ENCODE results near the gene NUP88. TPM values are rescaled to one million over a fixed set of nuclear protein-coding genes. Genes with fewer than 3 reads are reported as not detected.

The NUP88 gene
- total and polyA plus RNA-seq, 2 donors (not counting 3 experiments of a cell fraction or from before 2014, with no cell fraction given) = 52.5 to 95.8 TPM

GRCh38 chr17:5379351-5380107, 39.9 kb downstream of the NUP88 start:
- FAIRE-seq (no peak), DNase-seq (ENCODE audit: low read depth, low spot score) (no peak)
- ChIA-PET POLR2A (no interaction called here), CTCF (interaction anchor here (1.6 to 2.0 kb wide), 2 partner anchors 11 to 60 kb away, joined by 5 to 7 read pairs; partner anchors contain the start of gene C1QBP)
- TF ChIP-seq MAX (IDR thresholded peaks at IDR 0.05; ENCODE audit: insufficient read depth, insufficient read length) (no peak), EZH2 (IDR thresholded peaks at IDR 0.05; ENCODE audit: borderline replicate concordance, low read depth, low read length, severe bottlenecking) (no peak), FOS (IDR thresholded peaks at IDR 0.05; ENCODE audit: borderline replicate concordance, insufficient read depth, low read length) (no peak), JUN (IDR thresholded peaks at IDR 0.05; ENCODE audit: borderline replicate concordance, insufficient read depth, insufficient read length, low read depth) (no peak), MYC (IDR thresholded peaks at IDR 0.05; ENCODE audit: low read depth, low read length) (no peak)
- TF ChIP-seq, protein P1, sequence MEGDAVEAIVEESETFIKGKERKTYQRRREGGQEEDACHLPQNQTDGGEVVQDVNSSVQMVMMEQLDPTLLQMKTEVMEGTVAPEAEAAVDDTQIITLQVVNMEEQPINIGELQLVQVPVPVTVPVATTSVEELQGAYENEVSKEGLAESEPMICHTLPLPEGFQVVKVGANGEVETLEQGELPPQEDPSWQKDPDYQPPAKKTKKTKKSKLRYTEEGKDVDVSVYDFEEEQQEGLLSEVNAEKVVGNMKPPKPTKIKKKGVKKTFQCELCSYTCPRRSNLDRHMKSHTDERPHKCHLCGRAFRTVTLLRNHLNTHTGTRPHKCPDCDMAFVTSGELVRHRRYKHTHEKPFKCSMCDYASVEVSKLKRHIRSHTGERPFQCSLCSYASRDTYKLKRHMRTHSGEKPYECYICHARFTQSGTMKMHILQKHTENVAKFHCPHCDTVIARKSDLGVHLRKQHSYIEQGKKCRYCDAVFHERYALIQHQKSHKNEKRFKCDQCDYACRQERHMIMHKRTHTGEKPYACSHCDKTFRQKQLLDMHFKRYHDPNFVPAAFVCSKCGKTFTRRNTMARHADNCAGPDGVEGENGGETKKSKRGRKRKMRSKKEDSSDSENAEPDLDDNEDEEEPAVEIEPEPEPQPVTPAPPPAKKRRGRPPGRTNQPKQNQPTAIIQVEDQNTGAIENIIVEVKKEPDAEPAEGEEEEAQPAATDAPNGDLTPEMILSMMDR (IDR thresholded peaks at IDR 0.05; ENCODE audit: extremely low read depth in 1 of 2, insufficient read depth in 1 of 2, low read depth in 1 of 2, low read length in 2 of 2) = no peak
- dilution Hi-C loops (cut with MboI; ENCODE audit: extremely low pct_ligation_motif_present, low sequenced_read_pairs) (no loop called here), intact Hi-C loops (cut with micrococcal nuclease) (no loop called here)
- Histone ChIP-seq H3K9me3 (replicated peaks; ENCODE audit: control insufficient read depth, insufficient read depth, low read length) (no peaks in the 10 kb centered on the region), H3K9ac (replicated peaks; ENCODE audit: extremely low read depth, insufficient read depth, low read length) (no peak overlapping the region), H3K4me3 (replicated peaks in 1 of 3; ENCODE audit: insufficient read depth in 1 of 3, low read depth in 1 of 3, low read length in 3 of 3) (no peak overlapping the region), H3K4me2 (ENCODE audit: insufficient read depth, low read length) (no peak overlapping the region), H3K4me1 (ENCODE audit: control insufficient read depth, extremely low read depth, insufficient read depth, low read length) (no peaks in the 10 kb centered on the region), H4K20me1 (replicated peaks; ENCODE audit: control insufficient read depth, extremely low read depth, insufficient read depth, low read length) (no peaks in the 10 kb centered on the region), H3K36me3 (ENCODE audit: control insufficient read depth in 2 of 2, extremely low read depth in 1 of 2, insufficient read depth in 2 of 2, low read length in 2 of 2) (peaks cover 13 to 41% of the 10 kb centered on the region in 2 experiments), H3K79me2 (ENCODE audit: control insufficient read depth, insufficient read depth, low read length) (no peaks in the 10 kb centered on the region), H3K9me1 (replicated peaks; ENCODE audit: control insufficient read depth, extremely low read depth, insufficient read depth, low read length) (no peaks in the 10 kb centered on the region), H3K27me3 (ENCODE audit: control insufficient read depth in 2 of 2, insufficient read depth in 2 of 2, low read length in 2 of 2) (no peaks in the 10 kb centered on the region), H3K27ac (ENCODE audit: insufficient read depth, low read depth, low read length) (no peak overlapping the region), H2AFZ (ENCODE audit: low read depth, low read length) (no peak overlapping the region)
- BruUV-seq (replicated peaks) = no TSS peak
